ENCODE measurements around the gene ARF3. TPM values are rescaled to one million over a fixed set of nuclear protein-coding genes. Genes with fewer than 3 reads are reported as not detected.

The ARF3 gene
- total and polyA plus RNA-seq, 2 of the 13 experiments (the other 11 are each of a cell fraction or from before 2014, with no cell fraction given): 53.8 to 57.9 TPM

GRCh38 chr12:48982397-48983080, 25.3 kb upstream of the ARF3 start:
- intact Hi-C loops (cut with micrococcal nuclease; ENCODE audit: unreplicated experiment) (no loop called here), in situ Hi-C loops (cut with HindIII; ENCODE audit: extremely low pct_ligation_motif_present, low pct_unique_long_range_greater_than_20kb) (no loop called here)
- H3K4me1 ChIP-seq (ENCODE audit: insufficient read depth, low read length): peaks cover 37% of the 10 kb centered on the region
- no peak overlapping the region for H3K4me2 ChIP-seq (ENCODE audit: low read depth, low read length)
- BruUV-seq (replicated peaks): no TSS peak
- POLR2A ChIA-PET: no interaction called here
- no peaks in the 10 kb centered on the region for H3K79me2 ChIP-seq (ENCODE audit: insufficient read depth, low read length)
- DNase-seq (ENCODE audit: low spot score) (no peak), FAIRE-seq (no peak), ATAC-seq (no peak)
- peaks cover 33 to 87% of the 10 kb centered on the region in 2 experiments for H3K27me3 ChIP-seq (ENCODE audit: control insufficient read depth in 1 of 2, insufficient read depth in 2 of 2, low read length in 2 of 2)
- no peak overlapping the region for H3K9ac ChIP-seq (ENCODE audit: insufficient read depth, low read depth, low read length)
- no peaks in the 10 kb centered on the region for H3K9me3 ChIP-seq (ENCODE audit: low read length)
- no peak overlapping the region for H3K27ac ChIP-seq (ENCODE audit: extremely low read length, insufficient read depth, low read length)
- H3K36me3 ChIP-seq (replicated peaks in 1 of 2; ENCODE audit: control insufficient read depth in 1 of 2, insufficient read depth in 2 of 2, low read length in 2 of 2): no peaks in the 10 kb centered on the region
- H4K20me1 ChIP-seq (ENCODE audit: insufficient read depth, low read length): no peaks in the 10 kb centered on the region
- TF ChIP-seq SALL1 (CRISPR knock-in tag; IDR thresholded peaks at IDR 0.05) (no peak), GATAD1 (CRISPR knock-in tag; IDR thresholded peaks at IDR 0.05) (no peak), ZNF430 (CRISPR knock-in tag; IDR thresholded peaks at IDR 0.05) (no peak), CHD2 (IDR thresholded peaks at IDR 0.05; ENCODE audit: low read depth, low read length) (no peak), ZNF609 (CRISPR knock-in tag; IDR thresholded peaks at IDR 0.05; ENCODE audit: borderline replicate concordance) (no peak), ZNF784 (CRISPR knock-in tag; IDR thresholded peaks at IDR 0.05; ENCODE audit: borderline replicate concordance) (no peak), ZNF275 (CRISPR knock-in tag; IDR thresholded peaks at IDR 0.05; ENCODE audit: borderline replicate concordance) (no peak), MEIS2 (CRISPR knock-in tag; IDR thresholded peaks at IDR 0.05) (no peak), U2AF1 (optimal IDR thresholded peaks at IDR 0.05; ENCODE audit: low read depth, low read length) (no peak), ZNF652 (CRISPR knock-in tag; IDR thresholded peaks at IDR 0.05; ENCODE audit: borderline replicate concordance, low read depth) (no peak), ZNF543 (CRISPR knock-in tag; IDR thresholded peaks at IDR 0.05) (no peak), ZNF280B (CRISPR knock-in tag; IDR thresholded peaks at IDR 0.05; ENCODE audit: borderline replicate concordance) (no peak), ETV6 (CRISPR knock-in tag; conservative IDR thresholded peaks at IDR 0.05) (no peak), MIER3 (CRISPR knock-in tag; IDR thresholded peaks at IDR 0.05; ENCODE audit: borderline replicate concordance) (no peak), ZNF746 (CRISPR knock-in tag; IDR thresholded peaks at IDR 0.05) (no peak)
- CTCF ChIA-PET (ENCODE audit: low intra/inter-chr PET ratio, low total read pairs): no interaction called here
- H2AFZ ChIP-seq (ENCODE audit: low read length): no peak overlapping the region
- 22% methylated on average over 6 of the region's 6 CpGs for WGBS (ENCODE audit: low lambda C conversion rate)
- H3K4me3 ChIP-seq (replicated peaks in 1 of 3; ENCODE audit: insufficient read depth in 1 of 3, low read depth in 2 of 3, low read length in 3 of 3): no peak overlapping the region

Measured in HepG2 (cell line).